Activated CD4-positive, CD25-positive, alpha-beta regulatory T cell treated with anti-CD3 and anti-CD28 coated beads, Interleukin-2, amount 50 U/mL, for 16 hours (primary cell): Measurements from ENCODE around the gene TCEAL5.
"Not testable (repeated sequence)": the region's sequence is repeated elsewhere in the genome, so short reads cannot be mapped to it uniquely, and the experiment has no call there.

Experiments used
- DNase-seq: peaks from one replicate; pipeline ENCODE4 v3.0.0-alpha.2; 2020; ENCODE audit warnings: low read depth, low spot score

Gene TCEAL5

DNA sequence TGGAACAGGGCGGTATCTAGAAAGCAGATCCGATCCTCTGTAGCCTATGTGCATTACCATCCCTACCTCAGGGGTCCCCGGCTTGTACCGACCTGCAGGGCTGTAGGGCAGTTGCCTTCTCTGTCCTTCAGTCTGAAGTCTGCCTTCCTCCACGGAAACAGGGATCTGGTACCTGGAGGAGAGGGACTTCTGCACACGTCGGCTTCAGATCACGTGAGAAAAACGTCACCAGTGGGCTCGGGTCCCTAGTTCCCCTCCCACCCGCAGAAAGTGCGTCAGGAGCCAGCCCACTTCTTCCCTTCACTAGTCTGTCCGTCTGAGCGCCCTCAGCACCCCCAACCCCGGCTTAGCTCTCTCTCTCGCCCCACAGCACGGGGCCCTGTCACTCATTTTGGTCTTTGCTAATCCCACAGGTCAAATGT, at the start of gene TCEAL5:
TCEAL5 (minus strand) TSS at position 170 of the 422 bp plus-strand sequence. CDS start 2,187 bp downstream, outside the sequence.
- DNase-seq, result no peak

DNA sequence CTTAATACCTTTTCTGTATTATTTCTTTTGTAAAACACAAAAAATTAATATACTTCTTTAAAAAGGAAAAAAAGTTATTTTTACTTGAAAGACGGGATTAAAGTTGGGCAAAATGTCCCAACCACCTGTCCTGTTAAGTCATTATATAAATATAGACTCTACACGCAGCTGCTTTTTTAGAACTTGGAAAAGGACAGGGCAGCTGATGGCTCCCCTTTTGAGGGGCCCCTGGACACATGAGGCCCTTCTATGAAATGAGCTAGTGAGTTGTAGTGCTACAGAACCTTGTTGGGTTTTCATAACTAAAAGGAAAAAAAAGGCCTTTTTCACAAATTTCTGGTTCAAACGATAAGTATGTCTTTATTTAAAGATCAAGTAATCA, 34.8 kb upstream of the TCEAL5 start:
- DNase-seq, result no peak

GRCh38 chrX:103310555-103311398, 34.2 kb upstream of the TCEAL5 start, which contains the start of gene BEX2:
BEX2 (minus strand) TSS chrX:103310990; CDS start chrX:103309976, 1,014 bp downstream.
- peak; percentile 55 for DNase-seq

DNA sequence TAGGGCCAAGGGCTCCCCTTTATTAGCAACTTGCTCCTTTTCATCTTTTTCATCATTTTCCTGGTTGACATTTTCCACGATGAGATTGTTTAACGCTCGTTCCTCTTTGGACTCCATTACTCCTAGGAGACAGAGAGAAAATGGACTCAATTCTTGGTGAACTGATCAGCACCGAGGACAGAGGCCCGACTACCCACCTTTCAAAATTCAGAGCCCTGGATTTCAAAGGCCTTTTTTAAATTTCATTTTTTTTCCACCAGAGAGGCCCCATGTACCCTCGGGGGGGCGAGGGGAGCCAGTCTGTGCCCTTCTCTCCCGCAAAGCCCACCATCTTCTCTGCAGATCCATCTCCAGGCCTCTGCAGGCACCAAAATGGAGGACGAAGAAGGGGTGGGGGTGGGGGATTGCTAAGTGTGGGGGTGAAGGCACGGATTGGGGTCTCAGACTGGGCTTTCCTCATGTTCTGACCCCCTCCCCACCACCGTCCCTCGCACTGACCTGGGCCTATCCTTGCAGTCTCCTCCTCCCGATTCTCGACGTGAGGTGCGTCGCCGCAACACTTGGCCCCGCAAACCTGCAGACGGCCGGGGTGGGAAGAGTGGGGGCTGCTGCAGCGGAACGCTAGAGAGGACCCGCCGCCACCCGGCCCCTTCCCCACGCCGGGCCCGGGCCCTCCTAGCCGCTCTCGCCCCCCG, 33.5 kb upstream of the TCEAL5 start:
- DNase-seq, result no peak

DNA sequence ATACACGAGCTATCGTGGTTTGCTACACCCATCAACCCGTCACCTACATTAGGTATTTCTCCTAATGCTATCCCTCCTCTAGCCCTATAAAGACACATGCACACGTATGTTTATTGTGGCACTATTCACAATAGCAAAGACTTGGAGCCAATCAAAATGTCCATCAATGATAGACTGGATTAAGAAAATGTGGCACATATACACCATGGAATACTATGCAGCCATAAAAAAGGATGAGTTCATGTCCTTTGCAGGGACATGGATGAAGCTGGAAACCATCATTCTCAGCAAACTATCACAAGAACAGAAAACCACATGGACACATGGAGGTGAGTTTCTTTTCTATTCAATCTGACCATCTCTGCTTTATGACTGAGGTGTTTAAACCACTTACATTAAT, 29.1 kb upstream of the TCEAL5 start:
- DNase-seq, result not testable (repeated sequence)

DNA sequence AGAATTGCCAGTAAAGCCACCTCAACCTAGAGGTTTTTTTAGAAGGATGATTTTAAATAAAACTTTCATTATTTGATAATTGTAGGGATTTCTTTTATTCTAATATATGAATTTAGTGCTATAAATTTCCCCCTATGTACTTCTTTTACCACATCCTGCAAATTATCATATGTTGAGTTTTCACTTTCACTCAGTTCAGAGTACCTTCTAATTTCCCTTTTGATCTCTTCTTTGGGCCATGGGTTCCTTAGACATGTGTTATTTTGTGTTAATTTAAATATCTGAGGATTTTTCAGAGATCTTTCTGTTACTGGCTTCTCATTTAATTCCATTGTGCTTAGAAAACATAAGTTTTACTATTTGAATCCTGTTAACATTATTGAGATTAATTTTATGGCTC, 28.2 kb upstream of the TCEAL5 start:
- no peak for DNase-seq

DNA sequence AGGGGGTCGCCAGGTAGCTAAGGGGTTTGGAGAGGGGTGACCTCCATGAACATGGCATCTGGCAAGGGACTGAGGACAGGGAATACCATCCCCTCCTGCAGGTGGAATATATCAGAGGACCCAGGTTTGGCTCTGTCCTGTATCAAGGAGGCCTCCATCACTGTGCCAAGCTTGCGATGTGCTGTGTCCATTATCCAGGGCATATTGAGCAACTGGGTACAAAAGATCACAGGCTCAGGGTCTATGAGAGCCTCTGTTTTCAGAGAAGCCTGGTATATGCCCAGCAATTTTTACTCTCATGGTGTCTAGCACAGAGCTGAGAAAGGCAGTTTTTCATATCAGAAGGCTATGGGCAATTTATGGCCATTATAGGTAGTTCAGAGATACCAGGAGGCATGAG, 16.6 kb upstream of the TCEAL5 start:
- no peak for DNase-seq

DNA sequence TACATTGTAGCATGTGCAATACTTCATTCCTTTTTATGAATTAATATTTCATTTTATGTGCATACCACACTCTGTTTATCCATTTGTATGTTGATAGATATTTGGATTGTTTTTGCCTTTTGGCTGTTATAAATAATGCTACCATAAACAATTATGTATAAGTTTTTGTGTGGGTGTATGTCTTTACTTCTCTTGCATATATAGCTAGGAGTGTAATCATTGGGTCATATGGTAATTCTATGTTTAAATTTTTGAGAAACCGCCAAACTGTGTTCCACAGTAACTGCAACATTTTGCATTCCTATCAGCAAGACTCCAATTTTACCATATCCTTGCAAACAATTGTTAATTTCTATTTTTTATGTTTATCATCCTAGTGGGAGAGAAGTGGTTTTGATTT, 3.1 kb upstream of the TCEAL5 start:
- DNase-seq, result no peak

DNA sequence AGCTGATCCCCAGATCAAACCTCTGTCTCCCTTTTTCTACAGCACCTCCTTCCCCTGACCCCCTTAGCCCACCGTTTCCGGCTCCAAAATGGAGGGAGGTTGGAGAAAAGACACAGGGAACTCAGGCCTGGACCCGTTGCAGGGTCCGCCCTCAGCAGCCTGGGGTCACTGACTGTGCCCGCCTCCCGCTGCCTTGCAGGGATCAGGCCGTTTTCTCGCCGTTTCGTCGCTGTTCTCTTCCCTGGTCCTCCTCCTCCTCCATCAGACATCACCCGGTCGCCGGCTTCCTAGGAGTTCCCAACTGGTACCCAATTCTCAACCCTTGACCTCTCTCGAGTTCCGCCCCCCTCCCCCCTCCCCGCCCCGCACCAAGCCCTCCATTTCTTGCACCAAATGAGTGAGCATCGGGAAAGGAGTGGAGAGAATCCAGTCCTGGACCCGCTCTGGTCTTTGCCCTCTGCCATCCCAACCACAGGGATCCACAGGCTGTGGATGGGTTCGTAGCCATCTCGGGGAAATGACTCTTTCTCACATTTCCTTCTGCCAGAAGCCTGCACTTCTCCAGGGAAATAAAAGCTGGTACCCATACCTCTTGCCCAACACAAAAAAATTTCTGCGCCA, 493 bp downstream of the TCEAL5 start:
- DNase-seq, result no peak

GRCh38 chrX:103274284-103274683, 2.3 kb downstream of the TCEAL5 start:
- DNase-seq, result no peak

DNA sequence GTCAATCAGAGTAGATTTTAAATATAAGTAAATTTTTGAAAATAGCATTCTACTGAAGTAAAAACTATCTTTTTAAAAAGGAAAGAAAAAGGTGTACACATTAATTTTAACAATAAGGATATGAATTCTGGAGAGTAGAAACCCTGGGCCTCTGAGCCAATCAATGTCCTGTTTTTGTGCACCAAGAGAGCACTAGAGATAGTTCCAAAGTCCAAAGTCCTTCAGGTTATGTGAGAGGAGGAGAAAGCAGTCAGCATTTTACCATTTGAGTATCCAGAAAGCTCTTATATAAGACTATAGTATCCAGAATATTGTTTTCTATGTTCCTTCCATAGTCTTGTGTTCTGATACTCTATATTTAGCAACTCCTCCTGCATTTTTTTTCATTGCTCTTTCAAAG, 18.3 kb downstream of the TCEAL5 start:
- no peak for DNase-seq

DNA sequence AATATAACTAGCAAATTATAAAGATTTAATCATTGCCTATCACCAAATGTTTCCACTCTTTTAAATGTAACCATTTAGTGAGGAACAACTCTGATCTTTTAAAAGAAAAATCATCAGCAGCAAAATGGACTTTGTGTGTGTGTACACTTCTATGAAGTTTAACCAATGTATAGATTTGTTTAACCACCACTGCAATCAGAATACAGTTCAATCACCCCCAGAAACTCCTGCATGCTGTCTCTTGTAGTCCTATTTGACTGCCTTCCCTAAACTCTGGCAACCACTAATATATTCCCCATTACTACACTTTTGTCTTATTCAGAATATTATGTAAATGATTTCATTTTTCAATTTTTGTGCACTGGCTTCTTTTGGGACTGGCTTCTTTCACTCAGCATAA, 19.9 kb downstream of the TCEAL5 start:
- DNase-seq, result no peak

DNA sequence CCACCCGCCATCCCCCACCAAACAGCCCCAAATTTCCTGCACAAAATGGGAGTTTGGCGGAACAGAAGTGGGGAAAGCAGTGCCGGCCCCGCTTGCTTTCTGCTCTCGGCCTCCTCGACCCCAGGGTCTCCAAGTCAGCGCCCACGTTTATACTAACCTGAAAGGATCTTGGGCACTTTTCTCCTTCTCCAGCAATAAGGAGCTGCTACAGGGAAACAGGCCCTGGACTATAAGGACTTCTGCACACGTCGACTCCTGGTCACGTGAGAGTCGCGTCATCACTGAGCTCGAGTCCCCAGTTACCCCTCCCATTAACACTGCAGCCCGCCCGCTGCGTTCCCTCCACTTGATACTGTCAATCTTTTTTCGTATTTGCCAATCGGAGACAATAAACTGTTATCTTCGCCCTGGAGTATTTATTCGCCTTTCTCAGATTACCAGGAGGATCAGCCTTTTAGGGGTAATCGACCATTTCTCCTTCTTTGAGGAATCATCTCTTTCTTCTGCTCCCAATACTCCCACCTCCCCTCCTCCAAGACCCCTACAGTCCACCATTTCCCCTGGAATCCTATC, 21.5 kb downstream of the TCEAL5 start, which contains the start of gene TCEAL8:
TCEAL8 (minus strand) TSS at position 235 of the 573 bp plus-strand sequence. CDS start 1,176 bp downstream, outside the sequence.
- peak; percentile 21 for DNase-seq

DNA sequence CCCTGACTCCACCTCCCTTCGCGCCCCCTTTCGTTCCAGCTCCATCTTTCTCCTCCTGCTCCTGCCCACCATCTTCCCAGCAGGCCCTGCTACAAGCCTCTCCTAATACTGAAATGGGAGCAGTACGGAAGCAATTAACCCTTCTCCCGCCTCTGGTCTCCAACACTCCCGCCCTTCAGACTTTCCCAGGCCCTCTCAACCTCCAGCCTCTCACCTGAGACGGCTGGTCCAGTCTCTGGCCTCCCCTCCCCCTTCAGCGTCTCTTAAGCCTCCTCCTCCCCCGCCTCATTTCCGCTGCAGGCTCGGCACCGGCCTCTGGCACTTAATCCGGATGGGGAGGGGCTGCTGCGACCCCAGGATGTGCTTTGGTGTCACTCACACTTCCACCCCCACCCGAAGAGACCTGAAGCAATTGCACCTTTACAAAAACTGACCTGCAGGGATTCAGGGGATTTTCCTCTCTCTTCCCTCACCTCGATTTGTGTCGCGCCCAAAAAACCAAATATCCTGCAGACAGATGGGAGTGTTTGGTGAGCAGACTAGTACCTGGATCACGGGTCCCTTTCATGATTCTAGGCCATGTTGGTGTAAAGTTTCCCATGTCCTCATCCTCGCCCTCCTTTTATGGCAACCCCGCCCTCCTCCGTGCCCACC, 22.3 kb downstream of the TCEAL5 start:
- DNase-seq, result no peak

DNA sequence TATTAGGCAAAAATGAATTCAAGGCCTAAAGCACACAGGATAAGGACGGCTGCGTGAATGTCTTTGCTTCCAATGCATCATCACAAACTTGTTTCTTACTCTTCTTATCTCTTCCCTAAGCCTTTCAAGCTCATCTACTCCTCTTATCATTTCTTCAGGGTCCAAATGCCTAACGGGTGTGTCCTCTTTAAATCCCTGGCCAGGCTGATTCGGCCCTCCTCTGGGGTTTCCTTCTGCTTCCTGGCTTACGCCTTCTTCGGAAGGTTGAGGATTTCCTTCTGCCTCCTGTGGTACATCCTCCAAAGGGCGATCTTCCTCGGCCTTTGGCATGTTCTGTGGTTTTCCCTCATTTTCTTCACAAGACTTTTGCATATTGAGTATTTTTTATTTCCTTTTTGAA, 22.9 kb downstream of the TCEAL5 start:
- no peak for DNase-seq

DNA sequence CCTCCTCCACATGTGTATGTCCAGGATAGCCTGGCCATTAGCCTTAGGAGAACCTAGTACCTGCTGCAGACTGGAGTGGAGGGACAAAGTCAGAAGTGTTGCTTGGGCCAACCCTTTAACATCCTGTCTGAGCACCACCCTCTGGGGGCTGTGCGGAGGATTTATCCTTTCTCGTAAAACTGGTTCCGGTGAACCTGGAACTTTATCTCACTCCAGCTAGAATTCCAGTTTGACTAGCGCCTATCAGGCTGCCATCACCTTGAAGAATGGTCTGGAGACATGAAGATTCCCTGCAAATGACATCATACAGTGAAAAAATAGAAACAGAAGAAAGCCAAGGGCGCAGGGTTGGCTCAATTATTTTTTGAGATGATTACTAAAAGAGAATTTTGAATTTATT, 25.6 kb downstream of the TCEAL5 start:
- no peak for DNase-seq

- DNase-seq, result no peak
Observed at GRCh38 chrX:103249805-103250204, 26.7 kb downstream of the TCEAL5 start.

- DNase-seq, result no peak
Observed at GRCh38 chrX:103248553-103248952, 28.0 kb downstream of the TCEAL5 start.

- DNase-seq, result no peak
Observed at GRCh38 chrX:103240155-103240554, 36.4 kb downstream of the TCEAL5 start.

DNA sequence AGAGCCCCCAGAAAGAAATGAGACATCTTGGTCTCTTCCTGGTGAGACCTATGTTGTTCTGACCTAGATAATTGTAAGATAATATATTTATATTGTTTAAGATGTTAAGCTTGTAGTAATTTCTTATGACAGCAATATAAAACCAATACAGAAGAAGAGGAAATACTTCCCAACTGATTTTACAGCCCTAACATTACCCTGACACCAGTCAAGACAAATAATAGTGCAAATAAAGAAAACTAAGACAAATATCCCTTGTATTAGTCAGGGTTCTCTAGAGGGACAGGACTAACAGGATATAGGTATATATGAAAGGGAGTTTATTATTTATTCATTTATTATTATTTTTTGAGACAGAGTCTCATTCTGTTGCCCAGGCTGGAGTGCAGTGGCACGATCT, 40.3 kb downstream of the TCEAL5 start:
- DNase-seq, result no peak

DNA sequence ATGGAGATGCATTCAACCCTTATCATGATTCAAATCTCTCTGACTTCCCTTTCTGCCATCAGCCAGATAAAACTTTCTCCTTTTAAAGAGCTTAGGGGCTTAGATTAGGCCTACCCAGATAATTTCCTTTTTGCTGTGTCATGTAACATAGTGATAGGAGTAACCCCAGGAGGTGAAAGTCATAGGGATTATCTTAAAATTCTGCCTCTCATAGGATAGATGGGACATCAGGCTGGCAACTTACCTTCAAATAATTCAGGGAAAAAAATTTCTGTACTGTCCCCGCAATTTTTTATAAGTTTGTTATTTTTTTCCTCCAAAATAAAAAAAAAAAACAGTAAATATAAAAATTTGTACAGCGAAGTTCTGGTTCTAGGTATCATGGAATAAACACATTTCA, 40.9 kb downstream of the TCEAL5 start:
- not testable (repeated sequence) for DNase-seq
